ENCODE measurements around the gene ADH7. TPM values are rescaled to one million over a fixed set of nuclear protein-coding genes. Genes with fewer than 3 reads are reported as not detected.

Gene ADH7
- total RNA-seq, 1 donor from 2014 or later = not detected

DNA sequence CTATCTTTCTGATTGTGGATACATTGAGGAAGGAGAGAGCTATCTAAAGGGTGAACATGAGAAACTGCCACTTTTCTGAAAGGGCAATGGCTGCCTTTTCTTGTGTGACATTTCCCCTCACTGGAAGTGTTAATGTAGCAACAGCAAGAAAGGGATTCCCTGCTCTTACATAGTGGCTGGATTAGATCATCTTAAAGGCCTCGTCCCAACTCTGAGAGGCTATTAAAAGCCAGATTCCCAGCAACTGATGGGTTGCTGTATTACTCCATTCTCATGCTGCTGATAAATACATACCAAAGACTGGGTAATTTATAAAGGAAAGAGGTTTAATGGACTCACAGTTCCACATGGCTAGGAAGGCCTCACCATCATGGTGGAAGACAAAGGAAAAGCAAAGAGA, 33.7 kb upstream of the ADH7 start:
- Mint-ChIP-seq H3K4me1 (peaks cover 48% of the 10 kb centered on the region), H3K36me3 (ENCODE audit: low read depth) (no peaks in the 10 kb centered on the region), H3K9me3 (peaks cover 5% of the 10 kb centered on the region), H3K27me3 (ENCODE audit: low read depth) (no peaks in the 10 kb centered on the region), H3K4me3 (no peak overlapping the region), H3K27ac (ENCODE audit: unreplicated experiment) (peak overlapping the region; percentile 91)
- TF ChIP-seq, protein P1, sequence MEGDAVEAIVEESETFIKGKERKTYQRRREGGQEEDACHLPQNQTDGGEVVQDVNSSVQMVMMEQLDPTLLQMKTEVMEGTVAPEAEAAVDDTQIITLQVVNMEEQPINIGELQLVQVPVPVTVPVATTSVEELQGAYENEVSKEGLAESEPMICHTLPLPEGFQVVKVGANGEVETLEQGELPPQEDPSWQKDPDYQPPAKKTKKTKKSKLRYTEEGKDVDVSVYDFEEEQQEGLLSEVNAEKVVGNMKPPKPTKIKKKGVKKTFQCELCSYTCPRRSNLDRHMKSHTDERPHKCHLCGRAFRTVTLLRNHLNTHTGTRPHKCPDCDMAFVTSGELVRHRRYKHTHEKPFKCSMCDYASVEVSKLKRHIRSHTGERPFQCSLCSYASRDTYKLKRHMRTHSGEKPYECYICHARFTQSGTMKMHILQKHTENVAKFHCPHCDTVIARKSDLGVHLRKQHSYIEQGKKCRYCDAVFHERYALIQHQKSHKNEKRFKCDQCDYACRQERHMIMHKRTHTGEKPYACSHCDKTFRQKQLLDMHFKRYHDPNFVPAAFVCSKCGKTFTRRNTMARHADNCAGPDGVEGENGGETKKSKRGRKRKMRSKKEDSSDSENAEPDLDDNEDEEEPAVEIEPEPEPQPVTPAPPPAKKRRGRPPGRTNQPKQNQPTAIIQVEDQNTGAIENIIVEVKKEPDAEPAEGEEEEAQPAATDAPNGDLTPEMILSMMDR (conservative IDR thresholded peaks at IDR 0.05) = no peak
- no peak for DNase-seq (ENCODE audit: low read depth, low spot score)

DNA sequence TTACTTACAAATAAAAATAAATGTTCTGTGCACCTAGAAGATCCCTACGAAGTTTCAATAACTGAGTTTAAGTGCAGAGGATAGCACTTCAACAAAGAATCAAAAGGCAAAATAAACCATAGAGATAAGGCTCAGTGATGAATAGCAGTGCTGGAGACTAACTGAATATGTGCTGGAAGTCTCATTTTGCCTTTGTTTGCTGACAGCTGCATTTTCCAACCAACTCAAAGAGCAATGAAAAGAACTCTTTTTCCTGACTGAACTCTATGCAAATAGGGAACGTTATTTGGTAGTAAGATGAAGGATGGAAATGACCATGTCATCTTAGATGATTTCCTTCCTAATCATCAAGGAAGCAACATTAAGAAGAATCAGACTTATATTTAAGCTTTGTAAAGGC, 32.7 kb upstream of the ADH7 start:
- DNase-seq (ENCODE audit: low read depth, low spot score) = no peak
- peaks cover 5% of the 10 kb centered on the region for H3K9me3 Mint-ChIP-seq
- TF ChIP-seq, protein P1 (conservative IDR thresholded peaks at IDR 0.05) = no peak
- H3K36me3 Mint-ChIP-seq (ENCODE audit: low read depth) = no peaks in the 10 kb centered on the region
- peak overlapping the region; percentile 91 for H3K27ac Mint-ChIP-seq (ENCODE audit: unreplicated experiment)
- H3K27me3 Mint-ChIP-seq (ENCODE audit: low read depth) = no peaks in the 10 kb centered on the region
- peak overlapping the region; percentile 73 for H3K4me3 Mint-ChIP-seq
- peaks cover 58% of the 10 kb centered on the region for H3K4me1 Mint-ChIP-seq

DNA sequence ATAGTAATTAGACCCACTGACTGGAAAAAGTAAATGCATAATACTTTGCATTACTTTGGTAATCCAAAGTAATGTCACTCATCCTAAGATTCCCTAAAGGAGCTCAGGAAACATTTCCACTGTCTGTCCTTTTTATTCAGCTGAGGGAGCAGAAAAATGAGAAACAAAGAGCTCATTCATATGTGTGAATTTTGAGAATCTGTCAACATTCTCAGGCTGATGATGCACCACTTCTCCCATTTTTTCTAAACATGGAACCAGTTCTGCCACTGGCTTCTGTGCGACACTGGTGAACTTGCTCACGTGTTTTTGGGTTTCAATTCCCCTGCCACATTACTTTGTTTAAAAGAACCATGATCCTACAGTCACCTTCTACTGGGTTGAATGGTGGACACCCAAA, 28.4 kb upstream of the ADH7 start:
- no peak overlapping the region for H3K27ac Mint-ChIP-seq (ENCODE audit: unreplicated experiment)
- H3K36me3 Mint-ChIP-seq (ENCODE audit: low read depth) = no peaks in the 10 kb centered on the region
- H3K27me3 Mint-ChIP-seq (ENCODE audit: low read depth) = no peaks in the 10 kb centered on the region
- H3K4me1 Mint-ChIP-seq = peaks cover 32% of the 10 kb centered on the region
- TF ChIP-seq, protein P1 (conservative IDR thresholded peaks at IDR 0.05) = no peak
- no peak for DNase-seq (ENCODE audit: low read depth, low spot score)
- H3K4me3 Mint-ChIP-seq = no peak overlapping the region
- peaks cover 2% of the 10 kb centered on the region for H3K9me3 Mint-ChIP-seq

DNA sequence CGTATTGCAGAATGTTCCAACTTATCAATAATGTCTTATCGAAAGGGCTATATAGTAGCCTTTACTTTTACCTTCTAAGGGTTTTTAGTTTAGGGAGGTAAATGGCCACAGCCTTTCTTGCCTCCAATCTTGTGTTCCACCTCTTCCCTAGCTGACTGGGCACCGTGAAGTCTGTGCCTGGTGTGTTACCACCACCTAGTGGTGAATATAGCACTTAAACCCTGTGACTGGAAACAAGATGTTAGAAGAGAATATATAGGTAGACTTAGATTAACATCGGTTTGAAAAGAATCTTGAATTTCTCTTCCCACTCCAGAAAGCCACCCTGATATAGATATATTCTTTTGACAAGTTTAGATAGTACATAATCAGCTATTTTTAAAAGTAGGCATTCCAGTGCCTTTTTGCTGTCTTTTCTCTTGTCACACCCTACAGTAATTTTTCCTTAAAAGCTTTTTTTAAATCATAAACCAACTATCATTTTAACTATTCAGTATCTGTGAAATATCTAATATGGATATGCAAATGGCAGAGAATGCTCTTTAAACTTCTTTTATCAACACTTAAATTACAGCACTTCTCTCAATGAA, 27.8 kb upstream of the ADH7 start:
- Mint-ChIP-seq H3K36me3 (ENCODE audit: low read depth) (no peaks in the 10 kb centered on the region), H3K27ac (ENCODE audit: unreplicated experiment) (no peak overlapping the region), H3K27me3 (ENCODE audit: low read depth) (no peaks in the 10 kb centered on the region), H3K9me3 (no peaks in the 10 kb centered on the region), H3K4me3 (no peak overlapping the region), H3K4me1 (peaks cover 26% of the 10 kb centered on the region)
- TF ChIP-seq, protein P1 (conservative IDR thresholded peaks at IDR 0.05) = peak; percentile 91
- peak; percentile 25 for DNase-seq (ENCODE audit: low read depth, low spot score)

DNA sequence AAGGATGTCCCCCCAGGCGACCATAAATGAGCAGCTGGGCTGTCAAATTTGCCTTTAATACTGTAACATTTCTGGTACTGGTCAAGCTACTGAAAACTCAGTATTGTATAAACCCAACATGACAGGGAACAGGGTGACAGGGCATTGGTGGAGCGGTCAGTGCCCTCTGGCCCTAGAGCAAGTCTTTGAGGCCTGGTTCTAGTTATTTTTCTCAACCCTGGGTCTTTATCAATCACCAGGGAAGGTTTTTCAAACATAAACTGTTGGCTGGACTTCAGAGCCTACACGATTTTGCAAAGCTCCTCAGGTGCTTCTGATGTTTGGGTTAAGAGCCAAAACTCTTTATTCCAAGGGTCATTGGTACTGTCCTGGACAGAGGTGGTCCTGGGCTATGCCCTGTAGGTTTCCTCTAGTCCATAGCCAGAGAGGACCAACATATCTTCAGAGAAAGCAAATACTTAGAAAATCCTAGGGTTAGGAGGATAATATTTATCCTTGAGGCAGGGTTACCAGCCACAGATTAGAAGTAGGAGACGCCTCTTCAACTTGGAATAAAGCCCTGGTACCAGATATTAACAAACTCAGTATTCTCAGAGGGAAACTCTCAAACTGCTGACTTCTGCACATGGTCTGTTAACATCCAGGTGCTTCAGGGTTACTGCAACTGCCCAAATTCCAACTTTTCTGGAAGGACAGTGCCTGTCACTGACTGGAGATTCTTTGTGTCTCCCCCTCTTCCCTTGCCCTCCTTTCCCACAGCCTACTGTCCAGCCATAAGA, 26.7 kb upstream of the ADH7 start:
- Mint-ChIP-seq H3K27me3 (ENCODE audit: low read depth) (no peaks in the 10 kb centered on the region), H3K36me3 (ENCODE audit: low read depth) (no peaks in the 10 kb centered on the region), H3K4me1 (peaks cover 14% of the 10 kb centered on the region), H3K9me3 (no peaks in the 10 kb centered on the region), H3K4me3 (no peak overlapping the region), H3K27ac (ENCODE audit: unreplicated experiment) (no peak overlapping the region)
- no peak for DNase-seq (ENCODE audit: low read depth, low spot score)
- TF ChIP-seq, protein P1 (conservative IDR thresholded peaks at IDR 0.05) = no peak
